Activated CD4-positive, alpha-beta T cell treated with anti-CD3 and anti-CD28 coated beads, Interleukin-2, amount 10 ng/mL, durations not matched to agents 7 days and 5 days (primary cell): ENCODE results near the gene DAD1. TPM values are rescaled to one million over a fixed set of nuclear protein-coding genes. Genes with fewer than 3 reads are reported as not detected.

Experiments
- CTCF ChIA-PET: fragments of 350-600 bp; sonication (Branson Sonifier 250); formaldehyde crosslinking; loops from one replicate; lab custom pipeline; 2021; ENCODE audit warnings: antibody characterized with exemption; lab: Charles Lee
- POLR2A ChIA-PET: fragments of 350-600 bp; sonication (Branson Sonifier 250); formaldehyde crosslinking; loops from one replicate; lab custom pipeline; 2021; ENCODE audit warnings: antibody characterized with exemption; lab: Charles Lee
- DNase-seq: peaks from one replicate; pipeline ENCODE4 v3.0.0-alpha.2; 2020
- H3K27ac Mint-ChIP-seq: one replicate; pipeline ENCODE4 v1.8.0; 2021; ENCODE audit warnings: mild to moderate bottlenecking, moderate library complexity, mixed read lengths
- H3K27me3 Mint-ChIP-seq: one replicate; pipeline ENCODE4 v1.8.0; 2021; ENCODE audit warnings: mixed read lengths
- H3K36me3 Mint-ChIP-seq: one replicate; pipeline ENCODE4 v1.8.0; 2021; ENCODE audit warnings: low read depth, mixed read lengths
- H3K4me1 Mint-ChIP-seq: one replicate; pipeline ENCODE4 v1.8.0; 2021; ENCODE audit warnings: mixed read lengths
- H3K4me3 Mint-ChIP-seq: one replicate; pipeline ENCODE4 v1.8.0; 2021; ENCODE audit warnings: mild to moderate bottlenecking, moderate library complexity, mixed read lengths
- H3K9me3 Mint-ChIP-seq: one replicate; pipeline ENCODE4 v1.8.0; 2021; ENCODE audit warnings: mixed read lengths
- total RNA-seq, 2 experiments: library from RNA; stranded (reverse); gene quantifications; one replicate each; pipeline ENCODE4 v1.2.3, GENCODE V29; 2021

Gene DAD1
- total RNA-seq, 2 experiments from 2014 or later, result 169 to 233 TPM

DNA sequence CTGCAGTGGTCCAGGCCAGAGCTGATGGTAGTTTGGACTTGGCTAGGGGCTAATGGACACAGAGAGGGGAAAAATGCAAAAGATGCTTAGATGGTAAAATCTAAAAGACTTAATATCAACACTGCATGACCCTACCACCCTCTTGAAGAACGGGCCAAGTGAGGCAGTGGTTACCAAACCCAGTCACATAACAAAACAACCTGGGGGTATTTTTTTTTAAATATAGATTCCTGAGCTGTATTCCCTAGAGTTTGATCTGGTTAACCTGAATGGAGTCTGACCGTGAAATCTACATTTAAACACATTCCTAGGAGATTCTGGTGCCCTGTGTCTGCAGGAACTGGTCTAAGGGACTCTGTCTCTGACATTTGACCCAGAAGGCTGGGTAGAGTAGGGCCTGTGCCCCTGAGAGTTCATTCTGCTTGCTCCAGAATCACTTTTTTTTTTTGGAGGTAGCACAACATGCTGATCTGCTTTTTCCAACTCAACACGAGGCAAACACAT lies 24.8 kb upstream of the DAD1 start:
- Mint-ChIP-seq H3K27me3 (no peaks in the 10 kb centered on the region), H3K36me3 (peaks cover 13% of the 10 kb centered on the region), H3K4me1 (no peaks in the 10 kb centered on the region), H3K4me3 (no peak overlapping the region), H3K9me3 (no peaks in the 10 kb centered on the region), H3K27ac (no peak overlapping the region)
- ChIA-PET POLR2A (no interaction called here), CTCF (interaction anchor here (1.5 to 1.7 kb wide), 2 partner anchors 14 to 25 kb away, joined by 4 read pairs; partner anchors contain the start of gene DAD1)
- DNase-seq, result no peak

DNA sequence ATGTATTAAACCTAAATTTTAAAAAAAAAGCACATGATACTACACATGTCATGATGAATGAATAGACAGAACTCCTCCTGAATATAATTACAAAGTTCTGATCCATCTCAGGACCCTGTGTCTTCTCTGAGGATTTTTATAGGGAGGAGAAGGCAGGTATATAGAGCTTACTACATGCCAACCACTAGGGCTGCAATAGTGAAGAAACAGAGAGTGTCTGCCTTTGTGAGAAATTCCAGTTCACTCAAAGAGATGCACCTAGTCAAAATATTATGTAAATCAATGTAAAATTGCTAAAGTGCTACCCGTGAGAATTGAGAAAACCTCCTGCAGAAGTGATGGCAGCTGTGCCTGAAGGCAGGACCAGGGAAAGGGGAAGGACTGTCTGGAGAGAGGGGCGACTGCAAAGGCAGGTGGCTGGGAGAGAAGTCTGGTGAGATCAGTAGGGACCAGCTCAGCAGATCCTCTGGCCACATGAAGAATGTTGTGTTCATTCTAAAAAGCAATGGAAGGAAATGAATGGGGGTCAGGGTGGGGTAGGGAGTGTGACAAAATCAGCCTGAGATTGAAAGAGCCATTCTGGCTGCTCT lies 24.2 kb upstream of the DAD1 start:
- ChIA-PET CTCF (interaction anchor here (1.5 to 1.7 kb wide), 2 partner anchors 14 to 24 kb away, joined by 4 read pairs; partner anchors contain the start of gene DAD1), POLR2A (no interaction called here)
- Mint-ChIP-seq H3K36me3 (peaks cover 13% of the 10 kb centered on the region), H3K27me3 (no peaks in the 10 kb centered on the region), H3K4me3 (no peak overlapping the region), H3K4me1 (no peaks in the 10 kb centered on the region), H3K27ac (no peak overlapping the region), H3K9me3 (no peaks in the 10 kb centered on the region)
- DNase-seq, result no peak

DNA sequence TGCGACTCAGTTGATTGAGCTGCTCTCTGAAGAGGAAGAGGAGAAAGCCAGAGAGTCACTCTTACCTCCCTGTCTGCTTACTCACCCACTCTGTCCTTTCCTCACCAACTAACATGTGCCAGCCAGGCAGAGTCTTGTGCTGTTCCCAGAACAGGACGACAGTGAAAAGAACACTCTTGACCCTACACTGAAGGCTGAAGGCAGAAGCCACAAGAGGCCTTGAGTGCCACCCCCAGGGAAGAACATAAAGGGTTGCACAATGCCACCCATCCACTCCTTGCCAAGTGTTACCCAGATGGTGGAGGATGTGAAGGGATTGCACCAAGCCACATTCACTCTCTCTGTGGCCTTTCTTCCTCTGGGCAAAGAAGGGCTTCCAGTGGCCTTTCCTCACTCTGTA lies 21.9 kb upstream of the DAD1 start:
- Mint-ChIP-seq H3K27me3 (no peaks in the 10 kb centered on the region), H3K4me1 (no peaks in the 10 kb centered on the region), H3K36me3 (peaks cover 23% of the 10 kb centered on the region), H3K4me3 (no peak overlapping the region), H3K9me3 (no peaks in the 10 kb centered on the region), H3K27ac (no peak overlapping the region)
- no peak for DNase-seq
- POLR2A ChIA-PET, result no interaction called here
- CTCF ChIA-PET, result interaction anchor here (1.2 kb wide), 1 partner anchor 13 kb away, joined by 3 read pairs; no protein-coding TSS in a partner anchor

DNA sequence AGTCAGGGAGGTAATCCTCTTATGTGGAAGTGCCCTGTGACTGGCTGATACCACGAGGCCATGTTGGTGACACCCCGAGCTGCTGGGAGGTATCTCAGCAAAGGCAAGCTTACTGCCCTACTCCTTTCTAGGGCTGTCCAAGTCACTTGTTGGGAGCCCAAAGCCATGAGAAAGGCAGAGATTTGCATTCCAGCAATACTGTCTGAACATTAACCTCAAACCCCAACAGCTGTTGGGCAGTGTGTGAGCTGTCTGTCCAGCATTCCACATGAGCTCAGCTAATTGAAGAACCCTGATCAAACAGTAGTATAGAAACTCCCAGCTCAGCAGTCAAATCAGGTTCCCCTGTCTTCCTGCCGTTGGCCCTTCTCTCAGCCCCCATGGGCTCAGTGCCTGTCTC lies 18.3 kb upstream of the DAD1 start:
- Mint-ChIP-seq H3K27ac (no peak overlapping the region), H3K27me3 (no peaks in the 10 kb centered on the region), H3K4me1 (no peaks in the 10 kb centered on the region), H3K4me3 (no peak overlapping the region), H3K36me3 (peaks cover 38% of the 10 kb centered on the region), H3K9me3 (no peaks in the 10 kb centered on the region)
- no peak for DNase-seq
- ChIA-PET POLR2A (no interaction called here), CTCF (interaction anchor here (1.0 to 1.8 kb wide), 3 partner anchors 9 to 38 kb away, joined by 3 to 9 read pairs (median 3); partner anchors contain the start of gene ABHD4)

DNA sequence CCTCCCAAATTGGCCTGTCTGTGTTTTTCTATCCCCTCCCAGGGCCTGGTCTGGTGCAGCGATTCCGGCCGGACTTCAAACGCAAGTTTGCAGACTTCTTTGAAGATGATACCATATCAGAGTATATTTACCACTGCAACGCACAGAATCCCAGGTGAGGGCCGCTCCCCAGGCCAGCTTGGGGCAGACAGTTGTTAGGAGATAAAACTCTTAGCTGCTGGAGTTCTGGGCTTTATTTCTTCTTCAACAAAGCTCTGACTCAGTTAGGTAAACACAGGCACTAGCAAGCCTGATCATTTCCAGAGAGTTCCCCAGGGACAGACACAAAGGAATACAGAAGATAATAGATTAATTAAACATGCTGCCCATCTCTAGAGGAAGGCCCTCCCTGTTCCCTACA lies 17.4 kb upstream of the DAD1 start:
- Mint-ChIP-seq H3K36me3 (peaks cover 43% of the 10 kb centered on the region), H3K4me3 (no peak overlapping the region), H3K27ac (no peak overlapping the region), H3K4me1 (peaks cover 5% of the 10 kb centered on the region), H3K9me3 (no peaks in the 10 kb centered on the region), H3K27me3 (no peaks in the 10 kb centered on the region)
- POLR2A ChIA-PET, result no interaction called here
- CTCF ChIA-PET, result interaction anchor here (1.0 to 1.5 kb wide), 4 partner anchors 13 to 748 kb away, joined by 3 to 4 read pairs (median 4); no protein-coding TSS in a partner anchor
- no peak for DNase-seq

DNA sequence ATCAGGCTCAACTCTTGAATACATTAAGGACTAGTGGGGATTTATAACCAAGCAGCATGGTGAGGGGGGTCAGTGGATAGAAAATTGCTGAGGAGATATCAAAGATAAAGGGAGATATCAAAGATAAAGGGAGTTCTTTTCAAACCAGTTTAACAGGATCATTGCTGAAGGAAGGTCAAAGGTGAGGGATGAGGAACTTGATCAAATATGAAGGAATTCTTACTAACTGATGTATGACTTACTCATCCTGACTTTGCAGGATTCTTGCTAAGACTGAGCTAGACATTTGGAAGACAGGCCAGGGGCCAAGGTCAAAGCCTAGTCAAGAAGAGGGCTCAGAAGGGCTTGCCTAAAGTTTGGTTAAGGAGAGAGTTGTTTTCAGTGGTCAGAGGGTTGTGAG lies 13.8 kb upstream of the DAD1 start:
- Mint-ChIP-seq H3K4me1 (peaks cover 28% of the 10 kb centered on the region), H3K9me3 (no peaks in the 10 kb centered on the region), H3K36me3 (peaks cover 30% of the 10 kb centered on the region), H3K4me3 (no peak overlapping the region), H3K27ac (no peak overlapping the region), H3K27me3 (no peaks in the 10 kb centered on the region)
- ChIA-PET POLR2A (no interaction called here), CTCF (interaction anchor here (0.9 to 1.4 kb wide), 2 partner anchors 30 to 46 kb away, joined by 4 read pairs; no protein-coding TSS in a partner anchor)
- DNase-seq, result no peak

DNA sequence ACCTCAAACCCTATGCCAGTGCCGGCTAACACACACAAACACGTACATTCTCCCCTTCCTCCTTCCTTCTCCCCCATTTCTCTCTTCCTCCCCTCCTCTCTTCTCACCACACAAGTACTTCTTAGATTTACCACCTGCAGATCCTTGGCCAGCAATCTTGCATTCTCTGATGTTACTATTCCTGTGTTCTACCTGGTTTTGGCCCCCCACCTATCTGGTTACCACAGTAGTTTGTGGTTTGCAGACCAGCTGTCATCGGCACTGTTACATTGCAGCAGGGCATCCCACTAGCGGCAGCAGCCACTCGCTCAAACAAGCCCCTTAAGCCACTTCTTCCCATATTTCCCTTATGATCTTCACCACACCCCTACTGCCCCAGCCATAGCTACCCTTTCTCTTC lies 13.0 kb upstream of the DAD1 start:
- no peak for DNase-seq
- ChIA-PET CTCF (interaction anchor here (0.6 to 2.1 kb wide), 7 partner anchors 12 to 51 kb away, joined by 3 to 12 read pairs (median 4); partner anchors contain the start of gene DAD1), POLR2A (no interaction called here)
- peaks cover 24% of the 10 kb centered on the region for H3K36me3 Mint-ChIP-seq
- H3K27ac Mint-ChIP-seq, result no peak overlapping the region
- H3K4me3 Mint-ChIP-seq, result no peak overlapping the region
- H3K4me1 Mint-ChIP-seq, result peaks cover 33% of the 10 kb centered on the region
- no peaks in the 10 kb centered on the region for H3K9me3 Mint-ChIP-seq
- H3K27me3 Mint-ChIP-seq, result no peaks in the 10 kb centered on the region

DNA sequence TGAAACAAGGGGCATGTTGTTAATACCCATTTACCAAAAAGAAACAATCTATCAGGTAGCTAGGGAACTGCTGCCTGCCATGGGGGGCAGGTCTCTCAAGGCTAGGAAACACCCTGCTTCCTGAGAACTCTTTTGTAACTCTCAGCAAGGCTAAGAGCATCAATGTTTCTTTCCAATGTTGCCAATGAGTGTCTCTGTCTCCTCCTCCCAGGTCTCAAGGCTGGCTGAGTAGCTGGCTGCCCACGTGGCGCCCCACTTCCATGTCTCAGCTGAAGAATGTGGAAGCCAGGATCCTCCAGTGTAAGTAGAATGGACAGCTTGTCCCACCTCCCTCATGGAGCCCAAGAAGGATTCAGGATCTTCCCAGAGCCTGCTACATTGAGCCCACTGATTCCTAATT lies 12.4 kb upstream of the DAD1 start:
- H3K4me1 Mint-ChIP-seq, result peaks cover 36% of the 10 kb centered on the region
- H3K4me3 Mint-ChIP-seq, result no peak overlapping the region
- no peaks in the 10 kb centered on the region for H3K27me3 Mint-ChIP-seq
- ChIA-PET CTCF (interaction anchor here (0.7 to 2.1 kb wide), 6 partner anchors 12 to 52 kb away, joined by 3 to 12 read pairs (median 4); partner anchors contain the start of gene DAD1), POLR2A (no interaction called here)
- no peaks in the 10 kb centered on the region for H3K9me3 Mint-ChIP-seq
- H3K27ac Mint-ChIP-seq, result no peak overlapping the region
- peaks cover 21% of the 10 kb centered on the region for H3K36me3 Mint-ChIP-seq
- DNase-seq, result no peak

DNA sequence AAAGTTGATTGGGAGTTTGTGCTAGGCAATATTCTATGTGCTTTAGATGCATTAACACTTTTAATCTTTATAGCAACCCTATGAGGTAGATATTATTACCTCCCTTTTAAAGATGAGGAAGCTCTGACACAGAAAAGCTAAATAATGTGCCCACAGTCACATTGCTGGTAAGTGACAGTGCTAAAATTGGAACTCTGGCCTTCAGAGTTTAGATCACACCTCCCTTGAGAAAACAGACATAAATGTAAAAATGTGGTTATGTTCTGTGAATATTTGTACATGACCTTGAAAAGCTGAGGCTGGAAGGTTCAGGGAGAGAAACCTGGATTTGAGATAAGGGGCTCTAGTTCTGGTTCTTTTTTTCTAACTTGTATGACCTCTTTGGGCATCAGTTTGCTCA lies 11.0 kb upstream of the DAD1 start:
- POLR2A ChIA-PET, result interaction anchor here (0.6 kb wide), 1 partner anchor 635 kb away, joined by 5 read pairs; no protein-coding TSS in a partner anchor
- Mint-ChIP-seq H3K4me1 (peaks cover 36% of the 10 kb centered on the region), H3K4me3 (peak overlapping the region; percentile 89), H3K9me3 (no peaks in the 10 kb centered on the region), H3K27me3 (peaks cover 2% of the 10 kb centered on the region), H3K27ac (no peak overlapping the region), H3K36me3 (peaks cover 14% of the 10 kb centered on the region)
- DNase-seq, result no peak
- CTCF ChIA-PET, result interaction anchor here (0.6 to 2.1 kb wide), 6 partner anchors 10 to 113 kb away, joined by 3 to 12 read pairs (median 4); partner anchors contain the start of gene DAD1

DNA sequence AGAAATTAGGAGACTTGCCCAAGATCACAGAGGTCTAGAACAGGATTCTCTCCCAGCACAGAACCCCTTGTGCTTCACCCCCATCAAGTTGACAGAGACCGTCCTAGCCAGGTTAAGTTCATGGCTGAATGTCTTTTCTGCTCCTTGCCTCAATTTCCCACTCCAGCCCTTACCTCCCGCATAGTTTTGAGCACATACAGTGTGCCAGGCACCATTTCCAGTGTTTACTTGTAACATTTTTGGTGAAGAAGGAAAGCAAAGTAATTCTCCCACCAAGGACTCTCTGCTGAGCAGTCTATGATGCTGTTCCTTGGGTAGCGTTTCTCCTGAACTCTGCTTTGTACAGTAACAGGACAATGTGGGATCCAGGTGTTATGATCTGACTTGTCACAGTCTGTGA lies 10.3 kb upstream of the DAD1 start:
- Mint-ChIP-seq H3K9me3 (no peaks in the 10 kb centered on the region), H3K4me3 (peak overlapping the region; percentile 89), H3K36me3 (peaks cover 14% of the 10 kb centered on the region), H3K4me1 (peaks cover 36% of the 10 kb centered on the region), H3K27me3 (peaks cover 3% of the 10 kb centered on the region), H3K27ac (peak overlapping the region; percentile 86)
- ChIA-PET POLR2A (interaction anchor here (0.6 kb wide), 1 partner anchor 634 kb away, joined by 5 read pairs; no protein-coding TSS in a partner anchor), CTCF (interaction anchor here (0.7 to 3.4 kb wide), 14 partner anchors 9 to 418 kb away, joined by 3 to 28 read pairs (median 4); partner anchors contain the start of gene DAD1)
- no peak for DNase-seq

DNA sequence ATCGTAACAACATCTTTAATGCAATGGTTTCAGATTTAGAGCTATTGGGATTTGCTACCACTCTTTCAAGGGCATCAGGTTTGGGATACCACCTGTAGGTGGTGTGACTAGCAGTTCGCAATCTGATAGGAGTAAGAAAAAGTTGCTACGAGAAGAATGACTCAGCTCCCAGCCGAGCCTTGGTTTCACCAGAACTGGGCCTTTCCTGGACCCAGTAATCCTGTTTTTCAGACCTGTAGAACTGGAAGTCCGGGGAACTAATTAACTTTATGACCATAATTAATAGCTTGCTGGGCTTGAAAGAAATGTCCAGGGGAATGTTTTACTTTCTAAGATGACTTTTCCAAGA lies 9.8 kb upstream of the DAD1 start:
- H3K4me1 Mint-ChIP-seq, result peaks cover 39% of the 10 kb centered on the region
- POLR2A ChIA-PET, result interaction anchor here (0.6 kb wide), 1 partner anchor 168 kb away, joined by 4 read pairs; the partner anchor contains the start of gene OXA1L
- H3K4me3 Mint-ChIP-seq, result peak overlapping the region; percentile 89
- peak; percentile 37 for DNase-seq
- H3K27ac Mint-ChIP-seq, result peak overlapping the region; percentile 86
- peaks cover 14% of the 10 kb centered on the region for H3K36me3 Mint-ChIP-seq
- H3K27me3 Mint-ChIP-seq, result peaks cover 4% of the 10 kb centered on the region
- CTCF ChIA-PET, result interaction anchor here (0.7 to 3.4 kb wide), 15 partner anchors 9 to 419 kb away, joined by 3 to 28 read pairs (median 4); partner anchors contain the start of gene DAD1
- H3K9me3 Mint-ChIP-seq, result no peaks in the 10 kb centered on the region

DNA sequence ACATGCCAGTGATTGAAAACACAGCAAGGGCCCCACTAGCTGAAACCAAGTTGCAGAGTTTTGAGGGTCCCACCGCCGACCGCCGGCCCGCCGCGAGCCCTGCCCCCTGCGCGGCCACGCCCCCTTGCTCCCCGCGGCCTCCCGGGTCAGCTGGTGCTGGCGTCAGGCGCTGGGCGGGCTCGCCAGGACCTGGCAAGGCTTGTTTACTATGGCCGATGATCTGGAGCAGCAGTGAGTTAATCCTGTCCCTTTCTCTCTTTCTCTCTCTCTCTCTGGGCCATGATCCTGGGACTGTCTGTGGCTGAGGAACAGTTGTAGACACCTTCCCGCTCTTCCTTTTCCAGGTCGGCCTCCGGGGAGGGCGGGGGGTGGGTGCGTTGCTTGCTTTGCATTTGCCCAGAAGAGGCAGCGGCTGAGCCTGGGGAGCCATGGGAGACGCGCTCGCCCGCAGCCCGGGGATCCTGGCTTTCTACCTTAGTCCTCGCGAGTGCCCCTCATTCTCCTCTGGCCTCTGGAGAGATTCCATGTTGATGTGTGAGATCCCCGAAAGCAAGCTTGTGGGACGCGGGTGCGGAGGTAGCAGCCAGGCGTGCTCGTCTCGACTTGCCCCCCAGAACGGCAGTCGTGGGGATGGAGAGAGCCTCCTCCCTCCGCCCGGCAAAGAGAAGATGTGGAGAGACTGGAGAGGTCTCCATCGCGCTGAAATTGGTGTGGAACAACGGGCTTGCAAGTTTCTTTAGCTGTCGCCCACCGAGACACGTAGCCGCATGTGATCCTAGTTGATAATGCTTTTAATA lies 9.3 kb upstream of the DAD1 start, which contains the start of gene ABHD4:
Gene ABHD4 (plus strand): TSS at position 202 of the 797 bp plus-strand sequence. CDS start 7 bp downstream, at position 209.
- no peaks in the 10 kb centered on the region for H3K9me3 Mint-ChIP-seq
- peak; percentile 65 for DNase-seq
- peak within 1 kb of the TSS; percentile 89 for H3K4me3 Mint-ChIP-seq
- ChIA-PET POLR2A (interaction anchor here (0.6 kb wide), 1 partner anchor 168 kb away, joined by 4 read pairs; the partner anchor contains the start of gene OXA1L), CTCF (interaction anchor here (0.7 to 3.4 kb wide), 16 partner anchors 9 to 419 kb away, joined by 3 to 28 read pairs (median 4); partner anchors contain the start of gene DAD1)
- peaks cover 39% of the 10 kb centered on the region for H3K4me1 Mint-ChIP-seq
- peaks cover 4% of the 10 kb centered on the region for H3K27me3 Mint-ChIP-seq
- H3K27ac Mint-ChIP-seq, result peak within 1 kb of the TSS; percentile 86
- H3K36me3 Mint-ChIP-seq, result peaks cover 14% of the 10 kb centered on the region
